Mononuclear cell (primary cell): Measurements from ENCODE around the gene PER3. TPM values are rescaled to one million over a fixed set of nuclear protein-coding genes. Genes with fewer than 3 reads are reported as not detected.

ENCODE experiments used
- H3K27me3 ChIP-seq: 2 replicates; pipeline ENCODE4 v1.6.0; 2011; ENCODE audit warnings: low read length, control low read depth; ENCODE audit not compliant: insufficient read depth
- H3K4me1 ChIP-seq: 2 replicates; pipeline ENCODE4 v1.5.1; 2011; ENCODE audit warnings: mild to moderate bottlenecking, low read length, control low read depth; ENCODE audit not compliant: insufficient read depth
- H3K4me3 ChIP-seq: 2 replicates; pipeline ENCODE4 v1.5.1; 2011; ENCODE audit warnings: mild to moderate bottlenecking, low read length, moderate library complexity
- H3K9me3 ChIP-seq: 2 replicates; pipeline ENCODE4 v1.5.1; 2011; ENCODE audit warnings: low read depth, mild to moderate bottlenecking, control low read depth, low read length
- total RNA-seq: library from RNA; depleted of rRNA; stranded (reverse); fragments of >200 nt; gene quantifications from one replicate; pipeline ENCODE4 v1.2.3, GENCODE V29; 2012

PER3 gene
- total RNA-seq, 1 donor = 7.3 TPM

DNA sequence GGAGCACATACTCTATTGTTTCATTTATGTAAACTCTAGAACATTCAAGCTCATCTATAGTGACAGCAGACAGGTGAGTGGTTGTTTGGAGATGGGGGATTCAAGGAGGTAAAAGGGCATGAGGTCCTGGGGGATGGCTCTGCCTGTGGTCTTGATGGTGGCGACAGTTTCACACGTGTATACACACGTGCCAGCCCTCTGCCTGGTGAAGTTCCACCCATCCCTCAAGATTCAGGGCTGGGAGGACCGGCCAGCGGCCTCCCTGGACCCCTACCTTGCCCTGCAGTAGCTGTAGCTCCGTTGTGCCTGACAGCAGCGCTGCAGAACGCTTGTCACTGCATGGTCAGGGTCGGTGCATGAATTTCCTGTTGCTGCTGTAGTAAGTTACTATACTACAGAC is 107.7 kb downstream of the PER3 start:
- no peak overlapping the region for H3K4me3 ChIP-seq
- no peaks in the 10 kb centered on the region for H3K9me3 ChIP-seq
- H3K4me1 ChIP-seq = no peaks in the 10 kb centered on the region
- no peaks in the 10 kb centered on the region for H3K27me3 ChIP-seq

DNA sequence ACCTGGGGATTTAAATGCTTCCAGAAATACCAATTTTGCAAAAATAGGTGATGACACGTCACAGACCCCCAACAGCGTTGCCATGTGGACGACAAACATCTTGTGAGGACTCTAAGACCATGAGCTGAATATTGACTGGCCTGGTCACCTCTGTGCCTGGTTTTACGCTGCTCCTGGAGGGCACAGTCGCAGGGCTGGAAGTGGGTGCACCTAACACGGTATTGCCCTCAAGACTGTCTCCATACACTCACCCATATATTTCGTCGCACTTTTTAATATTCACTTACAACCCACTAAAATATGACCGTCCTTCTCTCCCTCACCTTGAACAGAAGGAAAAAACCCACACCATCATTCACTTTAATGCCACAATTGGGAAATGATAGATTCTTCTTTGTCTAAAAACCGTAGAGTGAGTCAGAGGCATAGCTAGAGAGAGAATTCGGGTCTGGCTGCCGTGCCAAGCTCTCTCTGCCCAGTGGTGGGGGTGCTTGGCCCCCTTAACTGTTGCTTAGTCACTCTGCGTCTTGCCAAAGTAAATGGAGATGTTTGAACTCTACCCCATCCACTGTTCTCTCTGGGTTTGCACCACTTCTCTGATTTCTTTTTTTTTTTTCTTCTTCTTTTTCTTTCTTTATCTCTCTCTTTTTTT is 109.6 kb downstream of the PER3 start:
- Histone ChIP-seq H3K9me3 (no peaks in the 10 kb centered on the region), H3K4me1 (no peaks in the 10 kb centered on the region), H3K27me3 (no peaks in the 10 kb centered on the region), H3K4me3 (no peak overlapping the region)

Other genes with a start within 250 kb of the PER3 start
- 105 TPM for gene VAMP3, start 13.0 kb upstream of the PER3 start, total RNA-seq
- 1.4 TPM for gene UTS2, start 68.8 kb downstream of the PER3 start, total RNA-seq
- gene TNFRSF9, start 156.5 kb downstream of the PER3 start, total RNA-seq = 2.4 TPM
- 72.3 TPM for gene PARK7, start 177.4 kb downstream of the PER3 start, total RNA-seq
- gene ERRFI1, start 242.0 kb downstream of the PER3 start, total RNA-seq = 3.6 TPM